Left ventricle myocardium inferior (tissue), 1 donor: Measurements from ENCODE around the gene FITM2. TPM values are rescaled to one million over a fixed set of nuclear protein-coding genes. Genes with fewer than 3 reads are reported as not detected.

ENCODE experiments used
- DNase-seq: peaks from one replicate; pipeline ENCODE4 v3.0.0-alpha.2; 2020
- H3K27ac ChIP-seq: fragments of 200-600 bp; replicated peaks from 2 replicates; pipeline ENCODE4 v1.8.0; 2021
- H3K27me3 ChIP-seq: fragments of 200-600 bp; 2 replicates; pipeline ENCODE4 v1.8.0; 2021; ENCODE audit warnings: low read depth
- H3K36me3 ChIP-seq: fragments of 200-600 bp; 2 replicates; pipeline ENCODE4 v1.8.0; 2021
- H3K4me1 ChIP-seq: fragments of 200-600 bp; 2 replicates; pipeline ENCODE4 v1.8.0; 2021
- H3K4me3 ChIP-seq: fragments of 200-600 bp; 2 replicates; pipeline ENCODE4 v1.8.0; 2021; ENCODE audit warnings: mild to moderate bottlenecking, moderate library complexity
- H3K9me3 ChIP-seq: fragments of 200-600 bp; replicated peaks from 2 replicates; pipeline ENCODE4 v1.8.0; 2021
- CTCF ChIP-seq: fragments of 200-600 bp; IDR thresholded peaks from 2 replicates; pipeline ENCODE4 v1.8.0; 2021; ENCODE audit warnings: antibody characterized with exemption, mild to moderate bottlenecking, borderline replicate concordance
- intact Hi-C: fragments of 100-400 bp; cut with micrococcal nuclease; formaldehyde crosslinking; loops from one replicate; pipeline ENCODE4 v1.11.0; 2022
- total RNA-seq: library from RNA; stranded (reverse); fragmentation: NEBNext Ultra II Directional; extraction: Animal tissue kit (Norgen Biotek cat#: 25700); gene quantifications from one replicate; pipeline ENCODE4 v1.2.1, GENCODE V29; 2021
- donor health status: DM: no; HTN: yes; CAD: no; lungs with severe emphysema.

FITM2 gene
- total RNA-seq, 1 donor from 2014 or later, result 160 TPM

- Histone ChIP-seq H3K9me3 (no peaks in the 10 kb centered on the region), H3K4me3 (no peak overlapping the region), H3K36me3 (no peaks in the 10 kb centered on the region), H3K4me1 (peaks cover 8% of the 10 kb centered on the region), H3K27me3 (no peaks in the 10 kb centered on the region), H3K27ac (no peak overlapping the region)
- DNase-seq, result no peak
- intact Hi-C loops, result no loop called here
- TF ChIP-seq CTCF, result no peak
Observed at GRCh38 chr20:44264287-44264686, 46.7 kb downstream of the FITM2 start.

GRCh38 chr20:44258226-44258890, 52.6 kb downstream of the FITM2 start:
- no peak for TF ChIP-seq CTCF
- Histone ChIP-seq H3K4me1 (peaks cover 10% of the 10 kb centered on the region), H3K27me3 (no peaks in the 10 kb centered on the region), H3K27ac (no peak overlapping the region), H3K4me3 (no peak overlapping the region), H3K9me3 (no peaks in the 10 kb centered on the region), H3K36me3 (no peaks in the 10 kb centered on the region)
- intact Hi-C loops, result no loop called here
- no peak for DNase-seq

GRCh38 chr20:44256961-44257360, 54.0 kb downstream of the FITM2 start:
- no peak for DNase-seq
- intact Hi-C loops, result no loop called here
- no peaks in the 10 kb centered on the region for H3K36me3 ChIP-seq
- no peak overlapping the region for H3K27ac ChIP-seq
- no peak for TF ChIP-seq CTCF
- H3K27me3 ChIP-seq, result no peaks in the 10 kb centered on the region
- no peaks in the 10 kb centered on the region for H3K9me3 ChIP-seq
- no peak overlapping the region for H3K4me3 ChIP-seq
- peaks cover 10% of the 10 kb centered on the region for H3K4me1 ChIP-seq

- intact Hi-C loops, result no loop called here
- Histone ChIP-seq H3K27ac (no peak overlapping the region), H3K4me3 (no peak overlapping the region), H3K27me3 (no peaks in the 10 kb centered on the region), H3K36me3 (no peaks in the 10 kb centered on the region), H3K9me3 (no peaks in the 10 kb centered on the region), H3K4me1 (peaks cover 10% of the 10 kb centered on the region)
- TF ChIP-seq CTCF, result no peak
- DNase-seq, result no peak
Observed at GRCh38 chr20:44255942-44256341, 55.1 kb downstream of the FITM2 start.

GRCh38 chr20:44254073-44254472, 56.9 kb downstream of the FITM2 start:
- no peaks in the 10 kb centered on the region for H3K36me3 ChIP-seq
- no peak overlapping the region for H3K27ac ChIP-seq
- H3K4me3 ChIP-seq, result no peak overlapping the region
- no peaks in the 10 kb centered on the region for H3K9me3 ChIP-seq
- TF ChIP-seq CTCF, result no peak
- no peaks in the 10 kb centered on the region for H3K27me3 ChIP-seq
- DNase-seq, result no peak
- intact Hi-C loops, result no loop called here
- peaks cover 10% of the 10 kb centered on the region for H3K4me1 ChIP-seq
